IMR-90 (cell line): ENCODE measurements around the gene COL8A1. TPM values are rescaled to one million over a fixed set of nuclear protein-coding genes. Genes with fewer than 3 reads are reported as not detected.

Experiments
- ATAC-seq: fragments of 200-7000 bp; cut with Tn5 transposase; 2 replicates; pipeline ENCODE4 v1.9.1; 2020; ENCODE audit warnings: low read depth, mild to moderate bottlenecking, moderate library complexity
- BruUV-seq: library from RNA; stranded (reverse); fragments of 400-500 nt; replicated peaks from 2 replicates; lab custom pipeline; 2021; lab: Mats Ljungman, UMichigan
- CTCF ChIA-PET: fragments of 300-600 bp; formaldehyde crosslinking; extraction: SDS; loops from one replicate; lab custom pipeline; 2021; ENCODE audit warnings: antibody characterized with exemption; lab: Yijun Ruan, JAX
- POLR2A ChIA-PET: fragments of 300-600 bp; sonication (Branson Sonifier 250); formaldehyde crosslinking; loops from one replicate; lab custom pipeline; 2022; ENCODE audit warnings: antibody characterized with exemption; ENCODE audit not compliant: unreplicated experiment; lab: Charles Lee
- DNase-seq: peaks from one replicate; pipeline ENCODE4 v3.0.0; 2013
- H2AFZ ChIP-seq: replicated peaks from 2 replicates; pipeline ENCODE3; 2013; ENCODE audit warnings: low read length, mild to moderate bottlenecking; ENCODE audit not compliant: poor library complexity
- H2AK5ac ChIP-seq: 2 replicates; pipeline ENCODE4 v1.6.1; 2013; ENCODE audit warnings: low read depth, low read length, inconsistent platforms
- H2AK9ac ChIP-seq: replicated peaks from 2 replicates; pipeline ENCODE3; 2013; ENCODE audit warnings: mild to moderate bottlenecking, low read depth, low read length, moderate library complexity; ENCODE audit not compliant: poor library complexity
- H2BK120ac ChIP-seq: 2 replicates; pipeline ENCODE4 v1.6.1; 2013; ENCODE audit warnings: low read depth, low read length, inconsistent platforms
- H2BK15ac ChIP-seq: 3 replicates; pipeline ENCODE4 v1.6.1; 2013; ENCODE audit warnings: low read depth, low read length, inconsistent platforms
- H2BK20ac ChIP-seq: 2 replicates; pipeline ENCODE4 v1.6.1; 2013; ENCODE audit warnings: low read depth, mild to moderate bottlenecking, inconsistent platforms, low read length, moderate library complexity
- H2BK5ac ChIP-seq: 2 replicates; pipeline ENCODE4 v1.6.1; 2013; ENCODE audit warnings: mild to moderate bottlenecking, low read depth, low read length, inconsistent platforms; ENCODE audit not compliant: poor library complexity, severe bottlenecking
- H3K14ac ChIP-seq: replicated peaks from 2 replicates; pipeline ENCODE4 v1.6.1; 2013; ENCODE audit warnings: low read depth, low read length, inconsistent platforms
- H3K18ac ChIP-seq: 2 replicates; pipeline ENCODE4 v1.6.1; 2013; ENCODE audit warnings: low read depth, low read length, control low read depth
- H3K23ac ChIP-seq: 2 replicates; pipeline ENCODE4 v1.6.1; 2013; ENCODE audit warnings: low read depth, low read length, inconsistent platforms
- H3K27ac ChIP-seq: 2 replicates; pipeline ENCODE4 v1.5.1; 2013; ENCODE audit warnings: mild to moderate bottlenecking, control low read depth, low read length; ENCODE audit not compliant: insufficient read depth
- H3K27me3 ChIP-seq: 2 replicates; pipeline ENCODE4 v1.6.1; 2013; ENCODE audit warnings: low read length; ENCODE audit not compliant: control insufficient read depth, insufficient read depth
- H3K36me3 ChIP-seq: 2 replicates; pipeline ENCODE4 v1.6.1; 2013; ENCODE audit warnings: low read length, mixed read lengths; ENCODE audit not compliant: control insufficient read depth, insufficient read depth
- H3K4ac ChIP-seq: 2 replicates; pipeline ENCODE4 v1.6.1; 2013; ENCODE audit warnings: low read depth, low read length, inconsistent platforms
- H3K4me1 ChIP-seq: 2 replicates; pipeline ENCODE4 v1.6.1; 2013; ENCODE audit warnings: low read length, mixed read lengths; ENCODE audit not compliant: control insufficient read depth, insufficient read depth
- H3K4me2 ChIP-seq: 2 replicates; pipeline ENCODE4 v1.6.1; 2013; ENCODE audit warnings: low read depth, mild to moderate bottlenecking, control low read depth, low read length, moderate library complexity
- H3K4me3 ChIP-seq: 2 replicates; pipeline ENCODE4 v1.5.1; 2013; ENCODE audit warnings: low read depth, mild to moderate bottlenecking, control low read depth, low read length, moderate library complexity; ENCODE audit not compliant: insufficient read depth
- H3K56ac ChIP-seq: 2 replicates; pipeline ENCODE4 v1.6.1; 2013; ENCODE audit warnings: low read length, inconsistent platforms; ENCODE audit not compliant: insufficient read depth; ENCODE audit errors: extremely low read depth
- H3K79me1 ChIP-seq, 2 experiments: 2 replicates each; pipeline ENCODE4 v1.6.1; 2013; ENCODE audit warnings: low read length in 2 of 2, inconsistent platforms in 1 of 2, low read depth in 1 of 2
- H3K9ac ChIP-seq: 2 replicates; pipeline ENCODE4 v1.6.1; 2013; ENCODE audit warnings: low read depth, low read length, control low read depth
- H3K9me1 ChIP-seq: 2 replicates; pipeline ENCODE4 v1.6.1; 2013; ENCODE audit warnings: low read length, inconsistent platforms; ENCODE audit not compliant: insufficient read depth
- H3K9me3 ChIP-seq: 2 replicates; pipeline ENCODE4 v1.6.1; 2013; ENCODE audit warnings: low read length; ENCODE audit not compliant: control insufficient read depth, insufficient read depth
- H4K20me1 ChIP-seq: 2 replicates; pipeline ENCODE4 v1.6.1; 2013; ENCODE audit warnings: low read length, inconsistent platforms; ENCODE audit not compliant: insufficient read depth
- H4K5ac ChIP-seq: 2 replicates; pipeline ENCODE4 v1.6.1; 2013; ENCODE audit warnings: mild to moderate bottlenecking, low read depth, low read length, control low read depth
- H4K8ac ChIP-seq, 2 experiments: 2 replicates each; pipeline ENCODE4 v1.6.1; 2013; ENCODE audit warnings: low read depth in 2 of 2, low read length in 2 of 2, control low read depth in 1 of 2, inconsistent platforms in 1 of 2
- H4K91ac ChIP-seq: 2 replicates; pipeline ENCODE4 v1.6.1; 2013; ENCODE audit warnings: low read depth, low read length, inconsistent platforms; ENCODE audit not compliant: insufficient read depth
- BHLHE40 ChIP-seq: fragments of 150-350 bp; IDR thresholded peaks from 2 replicates; pipeline ENCODE4 v1.6.1; 2016; ENCODE audit warnings: mild to moderate bottlenecking, low read depth, low read length
- CEBPB ChIP-seq: IDR thresholded peaks from 2 replicates; pipeline ENCODE4 v1.6.1; 2012; ENCODE audit warnings: low read depth, low read length, improper control_type of control experiment
- CHD1 ChIP-seq: IDR thresholded peaks from 2 replicates; pipeline ENCODE4 v1.6.1; 2012; ENCODE audit warnings: low read depth, low read length, improper control_type of control experiment
- FOS ChIP-seq: fragments of 150-350 bp; IDR thresholded peaks from 2 replicates; pipeline ENCODE4 v1.6.1; 2016; ENCODE audit warnings: low read depth, low read length
- MAZ ChIP-seq: IDR thresholded peaks from 2 replicates; pipeline ENCODE4 v1.6.1; 2012; ENCODE audit warnings: low read depth, mild to moderate bottlenecking, low read length, improper control_type of control experiment, moderate library complexity, borderline replicate concordance
- MXI1 ChIP-seq: IDR thresholded peaks from 2 replicates; pipeline ENCODE4 v1.6.1; 2012; ENCODE audit warnings: low read depth, mild to moderate bottlenecking, low read length, moderate library complexity, borderline replicate concordance
- POLR2A ChIP-seq: IDR thresholded peaks from 2 replicates; pipeline ENCODE4 v1.6.1; 2012; ENCODE audit warnings: mild to moderate bottlenecking, low read depth, low read length
- RCOR1 ChIP-seq: IDR thresholded peaks from 2 replicates; pipeline ENCODE4 v1.6.1; 2012; ENCODE audit warnings: mild to moderate bottlenecking, low read length, improper control_type of control experiment; ENCODE audit not compliant: insufficient replicate concordance
- RFX5 ChIP-seq: IDR thresholded peaks from 2 replicates; pipeline ENCODE4 v1.8.0; 2012; ENCODE audit warnings: low read depth, mild to moderate bottlenecking, low read length, moderate library complexity
- SMC3 ChIP-seq: fragments of 150-350 bp; IDR thresholded peaks from 2 replicates; pipeline ENCODE4 v1.6.1; 2016; ENCODE audit warnings: low read depth, mild to moderate bottlenecking, antibody characterized with exemption, low read length, moderate library complexity
- WGBS, 2 experiments: methylation state at CpG; one replicate each; pipeline versions ENCODE4 v1.1.5 to v1.1.7; 2013; ENCODE audit warnings: missing lambda C conversion rate in 2 of 2; ENCODE audit not compliant: insufficient read length in 1 of 2; ENCODE audit errors: extremely low coverage in 2 of 2; 5-methylcytosine and 5-hydroxymethylcytosine counted together
- dilution Hi-C: fragments of 300-500 bp; cut with HindIII; formaldehyde crosslinking; loops from one replicate; pipeline ENCODE4 v1.14.3; 2018; ENCODE audit warnings: low sequenced_read_pairs; ENCODE audit not compliant: unreplicated experiment
- in situ Hi-C: fragments of 300-500 bp; cut with MboI; formaldehyde crosslinking; loops from 3 replicates; pipeline ENCODE4 v1.14.3; 2019; ENCODE audit warnings: low sequenced_read_pairs, inconsistent platforms, mixed read lengths
- intact Hi-C: fragments of 100-400 bp; cut with micrococcal nuclease; formaldehyde crosslinking; loops from 2 replicates; pipeline ENCODE4 v1.10.0; 2022
- polyA plus RNA-seq, 3 experiments: library from polyadenylated mRNA; depleted of rRNA; stranded (reverse); fragments of >200 nt; gene quantifications; 2 replicates each; pipeline ENCODE4 v1.2.3, GENCODE V29; 2012; ENCODE audit warnings: low replicate concordance in 1 of 3
- total RNA-seq: library from RNA; depleted of rRNA; stranded (reverse); fragments of >200 nt; gene quantifications from 2 replicates; pipeline ENCODE4 v1.2.3, GENCODE V29; 2012
- TF ChIP-seq, protein P1 (sequence below): fragments of 150-350 bp; IDR thresholded peaks from 2 replicates; pipeline ENCODE4 v1.6.1; 2017; ENCODE audit warnings: mild to moderate bottlenecking, antibody characterized with exemption, low read length, low read depth
- TF ChIP-seq, protein P2 (sequence below): conservative IDR thresholded peaks from 2 replicates; pipeline ENCODE4 v1.5.1; 2012; ENCODE audit warnings: mild to moderate bottlenecking, low read depth, low read length, improper control_type of control experiment

COL8A1 gene
- total and polyA plus RNA-seq, 2 of the 4 experiments (the other 2 are of a cell fraction) = 119 to 151 TPM

DNA sequence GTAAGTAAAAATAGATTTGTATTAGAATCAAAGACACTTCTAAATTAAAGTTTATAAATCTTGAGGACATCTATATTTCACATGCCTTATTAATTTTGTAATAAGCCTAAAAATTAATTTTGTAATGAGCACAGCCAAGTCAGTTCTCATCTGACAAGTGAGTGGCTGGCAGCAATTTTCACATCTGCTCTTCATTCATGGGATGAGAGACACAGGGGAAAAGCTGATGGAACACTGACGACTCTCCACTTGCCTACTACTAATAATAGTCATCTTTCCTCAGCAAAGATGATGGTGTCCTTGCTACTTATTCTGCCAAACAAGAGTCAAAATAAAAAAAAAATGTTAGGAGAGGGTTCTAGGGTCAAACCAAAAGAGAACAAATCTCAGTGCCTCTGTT lies 164.9 kb downstream of the COL8A1 start:
- Histone ChIP-seq H3K36me3 (no peaks in the 10 kb centered on the region), H4K8ac (no peak overlapping the region), H2BK5ac (no peak overlapping the region), H3K27ac (no peak overlapping the region), H3K14ac (no peak overlapping the region), H2BK20ac (no peak overlapping the region), H3K18ac (no peak overlapping the region), H3K56ac (no peak overlapping the region), H3K4ac (no peak overlapping the region), H2AK9ac (no peak overlapping the region), H3K79me1 (no peaks in the 10 kb centered on the region), H3K9ac (no peak overlapping the region), H4K5ac (no peak overlapping the region), H3K4me1 (no peaks in the 10 kb centered on the region), H4K91ac (no peak overlapping the region), H3K23ac (no peak overlapping the region), H4K20me1 (no peaks in the 10 kb centered on the region), H3K4me2 (no peak overlapping the region), H3K9me3 (peaks cover 8% of the 10 kb centered on the region), H3K27me3 (no peaks in the 10 kb centered on the region), H2BK120ac (no peak overlapping the region), H2AK5ac (no peak overlapping the region), H3K9me1 (no peaks in the 10 kb centered on the region), H3K4me3 (no peak overlapping the region), H2AFZ (no peak overlapping the region), H2BK15ac (no peak overlapping the region)
- POLR2A ChIA-PET = no interaction called here
- WGBS, 2 experiments = no CpG with 5 or more reads among the region's 1 CpG
- DNase-seq = no peak
- dilution Hi-C loops = no loop called here
- ATAC-seq = no peak
- BruUV-seq = no TSS peak
- TF ChIP-seq MXI1 (no peak), MAZ (no peak), RFX5 (no peak), SMC3 (no peak), POLR2A (no peak), BHLHE40 (no peak), CHD1 (no peak), FOS (no peak), CEBPB (no peak), RCOR1 (no peak)
- TF ChIP-seq, protein P1, sequence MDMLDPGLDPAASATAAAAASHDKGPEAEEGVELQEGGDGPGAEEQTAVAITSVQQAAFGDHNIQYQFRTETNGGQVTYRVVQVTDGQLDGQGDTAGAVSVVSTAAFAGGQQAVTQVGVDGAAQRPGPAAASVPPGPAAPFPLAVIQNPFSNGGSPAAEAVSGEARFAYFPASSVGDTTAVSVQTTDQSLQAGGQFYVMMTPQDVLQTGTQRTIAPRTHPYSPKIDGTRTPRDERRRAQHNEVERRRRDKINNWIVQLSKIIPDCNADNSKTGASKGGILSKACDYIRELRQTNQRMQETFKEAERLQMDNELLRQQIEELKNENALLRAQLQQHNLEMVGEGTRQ = no peak
- TF ChIP-seq, protein P2, sequence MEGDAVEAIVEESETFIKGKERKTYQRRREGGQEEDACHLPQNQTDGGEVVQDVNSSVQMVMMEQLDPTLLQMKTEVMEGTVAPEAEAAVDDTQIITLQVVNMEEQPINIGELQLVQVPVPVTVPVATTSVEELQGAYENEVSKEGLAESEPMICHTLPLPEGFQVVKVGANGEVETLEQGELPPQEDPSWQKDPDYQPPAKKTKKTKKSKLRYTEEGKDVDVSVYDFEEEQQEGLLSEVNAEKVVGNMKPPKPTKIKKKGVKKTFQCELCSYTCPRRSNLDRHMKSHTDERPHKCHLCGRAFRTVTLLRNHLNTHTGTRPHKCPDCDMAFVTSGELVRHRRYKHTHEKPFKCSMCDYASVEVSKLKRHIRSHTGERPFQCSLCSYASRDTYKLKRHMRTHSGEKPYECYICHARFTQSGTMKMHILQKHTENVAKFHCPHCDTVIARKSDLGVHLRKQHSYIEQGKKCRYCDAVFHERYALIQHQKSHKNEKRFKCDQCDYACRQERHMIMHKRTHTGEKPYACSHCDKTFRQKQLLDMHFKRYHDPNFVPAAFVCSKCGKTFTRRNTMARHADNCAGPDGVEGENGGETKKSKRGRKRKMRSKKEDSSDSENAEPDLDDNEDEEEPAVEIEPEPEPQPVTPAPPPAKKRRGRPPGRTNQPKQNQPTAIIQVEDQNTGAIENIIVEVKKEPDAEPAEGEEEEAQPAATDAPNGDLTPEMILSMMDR = no peak
- intact Hi-C loops = no loop called here
- CTCF ChIA-PET = no interaction called here
- in situ Hi-C loops = no loop called here
